ENCODE results near the gene LEF1.

LEF1 gene

GRCh38 chr4:108149588-108150380 lies 18.9 kb downstream of the LEF1 start:
- H3K9ac ChIP-seq (ENCODE audit: low read depth, low read length) = no peak overlapping the region
- no peaks in the 10 kb centered on the region; the same call in 1 of the 2 replicates for H3K9me3 ChIP-seq (ENCODE audit: control insufficient read depth, insufficient read depth, low read length)
- 0 out of 2 replicates have a peak, but pooled peaks cover 5% of the 10 kb centered on the region for H3K4me1 ChIP-seq (ENCODE audit: insufficient read depth, low read length)
- no peaks in the 10 kb centered on the region for H3K36me3 ChIP-seq (ENCODE audit: insufficient read depth, low read length)

- Histone ChIP-seq H3K4me1 (ENCODE audit: insufficient read depth, low read length) (peaks cover 10% of the 10 kb centered on the region; the same call in 1 of the 2 replicates), H3K9me3 (ENCODE audit: control insufficient read depth, insufficient read depth, low read length) (no peaks in the 10 kb centered on the region; the same call in 1 of the 2 replicates), H3K36me3 (ENCODE audit: insufficient read depth, low read length) (no peaks in the 10 kb centered on the region), H3K9ac (ENCODE audit: low read depth, low read length) (no peak overlapping the region)
Measured at GRCh38 chr4:108148316-108148715, 20.4 kb downstream of the LEF1 start.

GRCh38 chr4:108146819-108147218 lies 21.9 kb downstream of the LEF1 start:
- Histone ChIP-seq H3K9ac (ENCODE audit: low read depth, low read length) (no peak overlapping the region), H3K9me3 (ENCODE audit: control insufficient read depth, insufficient read depth, low read length) (no peaks in the 10 kb centered on the region; the same call in 1 of the 2 replicates), H3K36me3 (ENCODE audit: insufficient read depth, low read length) (no peaks in the 10 kb centered on the region), H3K4me1 (ENCODE audit: insufficient read depth, low read length) (peaks cover 15% of the 10 kb centered on the region)

- Histone ChIP-seq H3K9me3 (ENCODE audit: control insufficient read depth, insufficient read depth, low read length) (no peaks in the 10 kb centered on the region; the same call in 1 of the 2 replicates), H3K4me1 (ENCODE audit: insufficient read depth, low read length) (peaks cover 20% of the 10 kb centered on the region), H3K36me3 (ENCODE audit: insufficient read depth, low read length) (no peaks in the 10 kb centered on the region), H3K9ac (ENCODE audit: low read depth, low read length) (no peak overlapping the region)
Measured at GRCh38 chr4:108146336-108146735, 22.4 kb downstream of the LEF1 start.

GRCh38 chr4:108144451-108144850 lies 24.3 kb downstream of the LEF1 start:
- Histone ChIP-seq H3K9me3 (ENCODE audit: control insufficient read depth, insufficient read depth, low read length) (no peaks in the 10 kb centered on the region), H3K9ac (ENCODE audit: low read depth, low read length) (no peak overlapping the region), H3K4me1 (ENCODE audit: insufficient read depth, low read length) (peaks cover 28% of the 10 kb centered on the region), H3K36me3 (ENCODE audit: insufficient read depth, low read length) (no peaks in the 10 kb centered on the region)

- Histone ChIP-seq H3K9me3 (ENCODE audit: control insufficient read depth, insufficient read depth, low read length) (no peaks in the 10 kb centered on the region), H3K9ac (ENCODE audit: low read depth, low read length) (no peak overlapping the region), H3K4me1 (ENCODE audit: insufficient read depth, low read length) (peaks cover 28% of the 10 kb centered on the region), H3K36me3 (ENCODE audit: insufficient read depth, low read length) (no peaks in the 10 kb centered on the region)
Measured at GRCh38 chr4:108143515-108143914, 25.2 kb downstream of the LEF1 start.

GRCh38 chr4:108142870-108143269 lies 25.9 kb downstream of the LEF1 start:
- no peak overlapping the region for H3K9ac ChIP-seq (ENCODE audit: low read depth, low read length)
- H3K36me3 ChIP-seq (ENCODE audit: insufficient read depth, low read length) = no peaks in the 10 kb centered on the region
- peaks cover 28% of the 10 kb centered on the region for H3K4me1 ChIP-seq (ENCODE audit: insufficient read depth, low read length)
- H3K9me3 ChIP-seq (ENCODE audit: control insufficient read depth, insufficient read depth, low read length) = no peaks in the 10 kb centered on the region

- Histone ChIP-seq H3K4me1 (ENCODE audit: insufficient read depth, low read length) (peaks cover 23% of the 10 kb centered on the region), H3K9ac (ENCODE audit: low read depth, low read length) (no peak overlapping the region), H3K36me3 (ENCODE audit: insufficient read depth, low read length) (no peaks in the 10 kb centered on the region), H3K9me3 (ENCODE audit: control insufficient read depth, insufficient read depth, low read length) (no peaks in the 10 kb centered on the region)
Measured at GRCh38 chr4:108141213-108141950, 27.4 kb downstream of the LEF1 start.

GRCh38 chr4:108140328-108140727 lies 28.4 kb downstream of the LEF1 start:
- H3K4me1 ChIP-seq (ENCODE audit: insufficient read depth, low read length) = peaks cover 32% of the 10 kb centered on the region
- H3K9ac ChIP-seq (ENCODE audit: low read depth, low read length) = no peak overlapping the region
- H3K36me3 ChIP-seq (ENCODE audit: insufficient read depth, low read length) = no peaks in the 10 kb centered on the region
- H3K9me3 ChIP-seq (ENCODE audit: control insufficient read depth, insufficient read depth, low read length) = no peaks in the 10 kb centered on the region

- H3K9ac ChIP-seq (ENCODE audit: low read depth, low read length) = no peak overlapping the region
- H3K36me3 ChIP-seq (ENCODE audit: insufficient read depth, low read length) = no peaks in the 10 kb centered on the region
- no peaks in the 10 kb centered on the region for H3K9me3 ChIP-seq (ENCODE audit: control insufficient read depth, insufficient read depth, low read length)
- peaks cover 36% of the 10 kb centered on the region for H3K4me1 ChIP-seq (ENCODE audit: insufficient read depth, low read length)
Measured at GRCh38 chr4:108139089-108139488, 29.6 kb downstream of the LEF1 start.

GRCh38 chr4:108135549-108136209 lies 33.1 kb downstream of the LEF1 start:
- no peak overlapping the region for H3K9ac ChIP-seq (ENCODE audit: low read depth, low read length)
- no peaks in the 10 kb centered on the region for H3K9me3 ChIP-seq (ENCODE audit: control insufficient read depth, insufficient read depth, low read length)
- no peaks in the 10 kb centered on the region for H3K36me3 ChIP-seq (ENCODE audit: insufficient read depth, low read length)
- H3K4me1 ChIP-seq (ENCODE audit: insufficient read depth, low read length) = peaks cover 19% of the 10 kb centered on the region; the same call in 1 of the 2 replicates

- H3K36me3 ChIP-seq (ENCODE audit: insufficient read depth, low read length) = no peaks in the 10 kb centered on the region
- no peak overlapping the region for H3K9ac ChIP-seq (ENCODE audit: low read depth, low read length)
- peaks cover 10% of the 10 kb centered on the region; the same call in 1 of the 2 replicates for H3K4me1 ChIP-seq (ENCODE audit: insufficient read depth, low read length)
- no peaks in the 10 kb centered on the region for H3K9me3 ChIP-seq (ENCODE audit: control insufficient read depth, insufficient read depth, low read length)
Measured at GRCh38 chr4:108130955-108131354, 37.8 kb downstream of the LEF1 start.

- no peaks in the 10 kb centered on the region for H3K4me1 ChIP-seq (ENCODE audit: insufficient read depth, low read length)
- H3K9ac ChIP-seq (ENCODE audit: low read depth, low read length) = no peak overlapping the region
- no peaks in the 10 kb centered on the region for H3K36me3 ChIP-seq (ENCODE audit: insufficient read depth, low read length)
- H3K9me3 ChIP-seq (ENCODE audit: control insufficient read depth, insufficient read depth, low read length) = no peaks in the 10 kb centered on the region
Measured at GRCh38 chr4:108129196-108129595, 39.5 kb downstream of the LEF1 start.

GRCh38 chr4:108126806-108127205 lies 41.9 kb downstream of the LEF1 start:
- Histone ChIP-seq H3K9me3 (ENCODE audit: control insufficient read depth, insufficient read depth, low read length) (no peaks in the 10 kb centered on the region), H3K36me3 (ENCODE audit: insufficient read depth, low read length) (no peaks in the 10 kb centered on the region), H3K4me1 (ENCODE audit: insufficient read depth, low read length) (no peaks in the 10 kb centered on the region), H3K9ac (ENCODE audit: low read depth, low read length) (no peak overlapping the region)
